GOT3 (cell line): ENCODE results near the gene UVSSA.
"Not testable (repeated sequence)": the region's sequence is repeated elsewhere in the genome, so short reads cannot be mapped to it uniquely, and the experiment has no call there.

ENCODE experiments used
- DNase-seq: peaks from one replicate; lab custom pipeline; 2025; ENCODE audit warnings: mixed read lengths; lab: John Stamatoyannopoulos, UW

Gene UVSSA

DNA sequence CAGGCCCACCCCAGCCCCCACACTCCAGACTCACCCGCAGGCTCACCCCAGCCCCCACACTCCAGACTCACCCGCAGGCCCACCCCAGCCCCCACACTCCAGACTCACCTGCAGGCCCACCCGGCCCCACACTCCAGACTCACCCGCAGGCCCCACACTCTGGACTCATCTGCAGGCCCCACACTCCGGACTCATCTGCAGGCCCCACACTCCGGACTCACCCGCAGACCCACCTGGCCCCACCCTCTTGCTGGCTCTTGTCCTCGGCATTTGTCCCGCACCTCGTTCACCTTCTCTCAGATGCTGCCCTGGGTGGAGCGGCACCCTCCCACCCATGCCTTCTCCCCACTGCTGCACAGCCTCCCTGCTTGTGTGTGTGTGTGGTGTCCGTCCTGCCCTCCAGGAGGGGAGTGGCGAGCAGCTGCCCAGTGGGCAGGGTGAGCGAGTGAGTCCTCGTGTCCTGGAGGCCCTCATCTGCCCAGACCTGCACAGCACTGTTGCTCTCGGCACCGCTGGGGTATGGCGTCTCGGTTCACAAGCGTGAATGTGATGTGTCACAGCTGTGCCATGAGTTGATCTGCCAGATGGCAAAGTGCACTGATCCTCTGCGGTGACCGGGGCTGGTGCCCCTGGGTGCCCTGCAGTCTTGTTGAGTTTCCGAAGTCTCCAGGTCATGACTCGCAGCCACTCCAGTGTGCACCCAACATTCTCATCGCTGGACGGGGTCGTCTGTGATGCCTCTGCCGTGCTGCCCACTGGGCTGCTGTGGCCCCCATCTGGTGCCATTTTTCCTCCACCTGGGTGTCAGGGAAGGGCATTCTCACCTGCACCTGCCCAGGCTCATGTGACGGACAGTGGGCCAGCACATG is 29.6 kb upstream of the UVSSA start:
- DNase-seq: no peak

DNA sequence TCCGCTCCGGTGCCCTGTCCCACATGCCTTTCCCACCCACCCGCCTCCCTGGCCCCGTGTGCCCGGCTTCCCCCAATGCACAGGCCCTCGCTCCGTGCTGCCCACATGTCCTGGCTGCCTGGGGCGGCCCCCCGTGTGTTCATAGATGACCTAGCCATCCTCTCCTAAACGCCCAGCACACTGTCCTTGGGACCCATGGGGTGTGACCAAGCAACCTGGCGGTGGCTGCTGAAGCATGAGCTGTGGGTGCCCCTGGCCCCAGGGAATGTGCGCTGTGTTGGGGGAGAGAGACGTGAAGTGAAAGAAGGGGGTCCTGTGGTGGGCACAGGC is 29.0 kb upstream of the UVSSA start:
- no peak for DNase-seq

DNA sequence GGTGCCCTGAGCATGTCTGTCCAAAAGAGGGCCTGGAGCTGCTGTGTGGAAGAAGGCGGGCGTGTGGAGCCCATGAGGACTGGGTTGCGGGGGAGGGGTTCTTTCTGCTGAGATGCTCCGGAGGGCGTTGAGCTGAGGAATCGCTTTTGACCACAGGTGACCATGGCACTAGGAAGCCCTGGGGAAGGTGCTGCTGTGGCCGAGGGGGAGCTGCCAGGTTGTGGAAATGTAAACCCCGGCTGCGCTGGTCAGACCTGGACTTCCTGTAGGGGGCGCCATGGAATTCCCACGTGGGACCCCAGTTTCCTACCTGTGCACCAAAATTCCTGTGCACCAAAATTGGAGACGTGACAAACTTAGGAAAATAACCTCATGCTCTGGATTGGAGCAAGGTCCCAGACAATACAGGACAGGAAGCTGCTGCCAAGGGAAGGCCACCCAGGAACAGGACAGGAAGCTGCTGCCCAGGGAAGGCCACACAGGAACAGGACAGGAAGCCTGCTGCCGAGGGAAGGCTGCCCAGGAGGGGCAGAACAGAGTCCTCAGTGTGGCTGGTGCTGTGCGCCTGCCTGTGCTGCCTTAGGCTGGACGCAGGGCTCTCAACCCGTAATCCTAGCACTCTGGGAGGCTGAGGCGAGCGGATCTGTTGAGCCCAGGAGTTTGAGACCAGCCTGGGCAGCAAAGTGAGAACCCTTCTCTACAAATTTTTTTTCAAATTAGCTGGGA is 28.4 kb upstream of the UVSSA start:
- DNase-seq: no peak

- DNase-seq: no peak
These were observed 25.5 kb upstream of the UVSSA start for GRCh38 chr4:1321486-1321885.

- no peak for DNase-seq
These were observed 24.9 kb upstream of the UVSSA start for GRCh38 chr4:1321946-1322650.

DNA sequence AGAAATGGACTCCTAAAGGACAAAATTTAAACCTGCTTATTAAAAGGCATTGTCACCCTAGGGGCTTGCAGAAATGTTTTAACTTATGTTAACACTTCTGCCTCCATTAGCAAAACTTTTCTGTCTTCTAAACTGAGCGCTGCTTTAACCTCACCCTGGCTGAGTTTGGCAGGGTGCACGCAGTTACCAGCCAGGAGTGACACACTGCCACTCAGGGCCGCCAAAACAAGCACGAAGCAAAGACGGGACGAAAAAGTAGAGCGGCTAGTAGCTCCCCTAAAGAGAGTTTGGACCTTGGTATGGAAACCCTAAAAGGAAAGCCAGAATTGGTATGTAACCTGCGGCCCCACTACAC is 23.8 kb upstream of the UVSSA start:
- no peak for DNase-seq

DNA sequence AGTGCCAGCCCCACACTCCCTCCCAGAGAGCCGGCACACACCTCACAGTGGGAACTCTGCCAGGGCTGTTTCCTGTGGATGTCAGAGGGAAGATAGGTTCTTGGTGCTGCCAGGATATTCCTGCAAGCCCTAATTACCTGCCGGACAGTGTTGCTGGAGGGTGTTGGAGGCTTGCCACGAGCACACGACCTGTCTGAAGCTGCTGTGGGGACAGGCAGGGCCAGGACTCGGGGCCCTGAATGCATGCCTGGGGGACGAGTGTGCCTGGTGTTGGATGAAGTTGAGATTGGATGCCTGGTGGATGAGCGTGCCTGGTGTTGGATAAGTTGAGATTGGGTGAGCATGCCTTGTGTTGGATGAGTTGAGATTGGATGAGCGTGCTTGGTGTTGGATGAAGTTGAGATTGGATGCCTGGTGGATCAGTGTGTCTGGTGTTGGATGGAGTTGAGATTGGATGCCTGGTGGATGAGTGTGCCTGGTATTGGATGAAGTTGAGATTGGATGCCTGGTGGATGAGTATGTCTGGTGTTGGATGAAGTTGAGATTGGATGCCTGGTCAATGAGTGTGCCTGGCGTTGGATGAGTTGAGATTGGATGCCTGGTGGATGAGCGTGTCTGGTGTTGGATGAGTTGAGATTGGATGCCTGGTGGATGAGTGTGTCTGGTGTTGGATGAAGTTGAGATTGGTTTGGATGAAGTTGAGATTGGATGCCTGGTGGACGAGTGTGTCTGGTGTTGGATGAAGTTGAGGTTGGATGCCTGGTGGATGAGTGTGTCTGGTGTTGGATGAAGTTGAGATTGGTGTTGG is 23.2 kb upstream of the UVSSA start:
- DNase-seq: no peak

DNA sequence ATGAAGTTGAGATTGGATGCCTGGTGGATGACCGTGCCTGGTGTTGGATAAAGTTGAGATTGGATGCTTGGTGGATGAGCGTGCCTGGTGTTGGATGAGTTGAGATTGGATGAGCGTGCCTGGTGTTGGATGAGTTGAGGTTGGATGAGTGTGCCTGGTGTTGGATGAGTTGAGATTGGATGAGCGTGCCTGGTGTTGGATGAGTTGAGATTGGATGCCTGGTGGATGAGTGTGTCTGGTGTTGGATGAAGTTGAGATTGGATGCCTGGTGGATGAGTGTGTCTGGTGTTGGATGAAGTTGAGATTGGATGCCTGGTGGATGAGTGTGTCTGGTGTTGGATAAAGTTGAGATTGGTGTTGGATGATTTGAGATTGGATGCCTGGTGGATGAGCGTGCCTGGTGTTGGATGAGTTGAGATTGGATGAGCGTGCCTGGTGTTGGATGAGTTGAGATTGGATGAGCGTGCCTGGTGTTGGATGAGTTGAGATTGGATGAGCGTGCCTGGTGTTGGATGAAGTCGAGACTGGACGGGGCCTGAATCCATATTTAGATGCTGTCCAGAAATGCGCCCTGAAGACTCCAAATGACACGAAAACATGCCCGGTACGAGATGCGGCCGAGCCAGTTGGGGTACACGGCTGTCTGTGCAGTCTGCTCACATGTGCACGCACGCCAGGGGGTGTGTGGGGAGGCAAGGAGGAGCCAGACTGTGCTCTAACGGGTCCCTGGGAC is 22.4 kb upstream of the UVSSA start:
- not testable (repeated sequence) for DNase-seq

- DNase-seq: no peak
These were observed 21.9 kb upstream of the UVSSA start for GRCh38 chr4:1325176-1325480.

GRCh38 chr4:1325681-1326635 is 21.1 kb upstream of the UVSSA start:
- no peak for DNase-seq

DNA sequence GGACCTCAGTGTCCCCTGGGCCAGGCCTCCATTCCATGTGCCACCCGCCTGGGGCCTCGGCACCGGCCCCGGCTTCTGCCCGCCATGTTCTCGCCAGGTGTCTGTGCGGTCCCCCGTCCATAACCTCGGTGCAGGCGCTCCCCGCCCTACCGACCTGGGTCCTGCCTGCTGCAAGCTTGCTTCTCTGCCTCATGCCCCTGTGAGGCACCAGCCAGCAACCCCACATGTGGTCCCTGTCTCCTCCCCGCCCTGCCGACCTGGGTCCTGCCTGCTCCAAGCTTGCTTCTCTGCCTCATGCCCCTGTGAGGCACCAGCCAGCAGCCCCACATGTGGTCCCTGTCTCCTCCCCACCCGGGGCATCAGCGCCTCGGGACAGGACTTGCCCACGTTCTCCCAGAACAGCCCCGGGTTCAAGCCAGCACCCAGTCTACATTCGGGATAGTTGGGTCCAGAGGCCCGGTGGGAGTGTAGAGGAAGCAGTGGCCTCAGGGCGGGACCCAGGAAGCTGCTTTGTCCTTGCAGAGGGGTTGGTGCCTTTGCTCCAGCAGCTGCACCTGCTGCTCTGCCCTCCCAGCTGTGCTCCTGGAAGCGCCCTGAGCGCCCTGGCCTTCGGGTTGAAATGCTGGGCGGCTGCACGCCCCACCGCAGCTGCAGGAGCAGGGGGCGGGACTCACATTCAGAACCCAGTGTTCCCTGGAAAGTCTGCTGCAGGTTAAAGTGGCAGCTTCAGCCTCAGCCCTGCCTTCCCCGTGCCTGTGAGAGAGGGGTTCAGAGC is 20.1 kb upstream of the UVSSA start:
- DNase-seq: no peak

GRCh38 chr4:1327526-1328266 is 19.3 kb upstream of the UVSSA start:
- no peak for DNase-seq

GRCh38 chr4:1328267-1329155 is 18.5 kb upstream of the UVSSA start:
- no peak for DNase-seq

DNA sequence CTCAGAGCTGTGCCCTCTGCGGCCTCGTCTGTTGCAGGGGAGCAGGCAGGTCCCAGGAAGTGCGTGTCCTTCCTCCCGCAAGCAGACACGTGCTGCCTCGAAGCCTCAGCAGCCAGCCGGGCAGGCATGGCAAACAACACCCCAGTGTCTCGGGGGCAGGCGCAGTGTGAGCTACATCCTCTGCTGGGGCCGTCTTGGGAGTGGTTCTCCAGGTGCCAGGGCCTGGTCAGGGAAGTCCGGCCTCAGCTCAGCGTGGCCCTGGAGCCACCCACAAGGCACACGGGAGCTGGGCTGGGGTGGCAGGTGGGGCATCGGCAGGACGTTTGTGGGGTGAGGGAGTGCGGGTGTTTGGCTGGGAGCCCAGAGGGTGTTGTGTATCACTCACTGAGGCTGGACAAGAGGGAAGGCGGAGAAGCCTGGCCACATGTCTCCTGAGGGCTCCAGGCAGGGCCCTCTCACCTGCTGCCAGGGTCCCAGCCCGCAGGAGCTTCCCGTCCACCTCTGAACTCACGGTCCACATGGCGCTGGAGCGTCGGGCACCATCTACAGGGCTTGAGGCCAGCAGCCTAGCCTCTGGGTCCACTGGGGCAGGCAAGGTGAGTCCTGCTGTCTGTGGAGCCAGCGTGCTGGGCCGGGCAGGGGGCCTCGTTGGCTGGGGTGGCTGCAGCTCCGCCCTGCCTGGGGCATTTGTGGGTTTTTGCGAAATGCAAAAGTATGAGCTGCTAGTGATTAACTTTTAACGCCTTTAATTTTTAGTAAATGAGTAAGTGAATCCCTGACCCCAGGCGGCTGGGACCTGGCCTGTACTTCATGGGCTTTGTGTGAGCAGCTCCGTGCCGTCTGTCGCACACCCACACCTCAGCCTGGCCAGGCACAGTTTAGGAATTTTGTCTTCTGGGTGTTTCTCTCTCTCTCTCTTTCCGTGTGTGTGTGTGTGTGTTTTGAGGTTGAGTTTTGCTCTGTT is 17.3 kb upstream of the UVSSA start:
- no peak for DNase-seq

DNA sequence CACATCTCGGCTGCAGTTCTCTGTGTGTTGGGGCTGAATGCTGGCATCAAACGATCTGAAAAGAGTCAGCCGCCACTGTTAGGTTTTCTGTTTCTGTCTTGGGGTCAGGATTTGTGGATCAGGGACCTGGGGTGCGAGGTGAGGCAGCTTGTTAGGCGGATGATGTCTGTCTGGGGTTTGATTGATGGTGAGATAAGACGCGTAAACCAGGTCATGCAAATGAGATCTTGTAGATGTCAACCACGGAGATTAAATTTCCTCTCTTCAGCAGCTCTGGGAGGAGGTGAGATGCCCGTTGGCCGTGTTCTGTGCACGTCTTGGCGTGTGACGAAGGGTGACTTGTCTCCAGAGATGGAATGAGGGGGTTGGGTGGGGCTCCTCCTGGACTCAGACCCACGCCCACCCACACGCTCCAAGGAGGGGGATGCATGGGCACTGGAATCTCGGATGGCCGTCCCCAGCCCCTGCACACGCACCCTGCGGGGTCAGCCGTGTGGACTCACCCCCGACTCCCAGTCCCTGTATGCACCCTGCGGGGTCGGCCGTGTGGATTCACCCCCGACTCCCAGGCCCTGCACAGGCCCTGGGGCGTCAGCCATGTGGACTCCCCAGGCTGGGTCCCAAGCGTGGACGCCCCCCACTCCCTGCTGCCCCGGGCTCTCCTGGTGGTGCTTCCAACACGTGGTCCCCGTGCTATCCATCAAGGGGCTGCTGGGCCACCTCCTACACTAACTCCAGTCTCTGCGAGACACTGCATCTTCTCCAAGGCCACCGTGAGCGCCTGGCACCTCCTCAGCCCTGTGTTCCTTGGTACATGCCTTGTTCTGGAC is 16.0 kb upstream of the UVSSA start:
- no peak for DNase-seq
